K562 (cell line): ENCODE measurements around the gene SORCS2. TPM values are rescaled to one million over a fixed set of nuclear protein-coding genes. Genes with fewer than 3 reads are reported as not detected.

Experiments used
- ATAC-seq: fragments of 200-7000 bp; cut with Tn5 transposase; 3 replicates; pipeline ENCODE4 v1.9.1; 2020; ENCODE audit warnings: moderate library complexity
- BruUV-seq: library from RNA; stranded (reverse); fragments of 400-500 nt; replicated peaks from 2 replicates; lab custom pipeline; 2021; lab: Mats Ljungman, UMichigan
- CTCF ChIA-PET: fragments of 300-600 bp; formaldehyde crosslinking; extraction: SDS; loops from one replicate; lab custom pipeline; 2021; ENCODE audit warnings: low intra/inter-chr PET ratio; lab: Yijun Ruan, JAX
- POLR2A ChIA-PET: fragments of 300-600, 350-650 bp; sonication (Branson Sonifier 250); formaldehyde crosslinking; extraction: SDS; loops from one replicate; lab custom pipeline; 2021; ENCODE audit warnings: antibody characterized with exemption, inconsistent platforms; lab: Yijun Ruan, JAX
- DNase-seq, 4 experiments: peaks; one replicate each; pipeline versions ENCODE4 v3.0.0 to v3.0.0-alpha.2; 2011 to 2018; ENCODE audit warnings: low spot score in 3 of 4, mixed read lengths in 3 of 4; ENCODE audit errors: extremely low read depth in 1 of 4
- FAIRE-seq: peaks from 2 replicates; lab custom pipeline; 2011; peaks lifted over from hg19 to GRCh38; lab: Jason Lieb, UNC
- H2AFZ ChIP-seq: 2 replicates; pipeline ENCODE4 v1.6.0; 2011; ENCODE audit warnings: low read depth, low read length, control low read depth, inconsistent platforms
- H3K27ac ChIP-seq: fragments of 200-600 bp; 3 replicates; pipeline ENCODE4 v1.8.0; 2011; ENCODE audit warnings: low read depth, mild to moderate bottlenecking, control low read depth, inconsistent platforms, low read length, moderate library complexity, mixed read lengths; ENCODE audit errors: extremely low read depth
- H3K27me3 ChIP-seq, 2 experiments: fragments of 300-600 bp in 1 of 2; 2 replicates in 1 of 2; 3 replicates in 1 of 2; pipeline versions ENCODE4 v1.6.0 to v1.8.0; 2011; ENCODE audit warnings: inconsistent platforms in 2 of 2, low read length in 2 of 2, mild to moderate bottlenecking in 1 of 2, mixed read lengths in 1 of 2, moderate library complexity in 1 of 2; ENCODE audit not compliant: control insufficient read depth in 2 of 2, insufficient read depth in 2 of 2
- H3K36me3 ChIP-seq: fragments of 300-600 bp; 3 replicates; pipeline ENCODE4 v1.8.0; 2011; ENCODE audit warnings: mild to moderate bottlenecking, low read length, inconsistent platforms; ENCODE audit not compliant: control insufficient read depth, insufficient read depth
- H3K4me1 ChIP-seq, 2 experiments: fragments of 200-600 bp in 1 of 2; replicated peaks in 1 of 2; 2 replicates in 1 of 2; 3 replicates in 1 of 2; pipeline versions ENCODE4 v1.5.1 to v1.8.0; 2011; ENCODE audit warnings: inconsistent platforms in 2 of 2, low read length in 2 of 2, mild to moderate bottlenecking in 1 of 2, mixed read lengths in 1 of 2, moderate library complexity in 1 of 2; ENCODE audit not compliant: control insufficient read depth in 2 of 2, insufficient read depth in 2 of 2
- H3K4me2 ChIP-seq: 2 replicates; pipeline ENCODE4 v1.6.1; 2011; ENCODE audit warnings: low read length, control low read depth, inconsistent platforms, mixed read lengths; ENCODE audit not compliant: insufficient read depth
- H3K4me3 ChIP-seq: fragments of 200-600 bp; sonication (generic), shearing (Covaris generic); 2 replicates; pipeline ENCODE4 v1.5.1; 2016; ENCODE audit warnings: control low read depth, inconsistent platforms
- H3K79me2 ChIP-seq: fragments of 200-600 bp; 3 replicates; pipeline ENCODE4 v1.8.0; 2011; ENCODE audit warnings: low read length, inconsistent platforms; ENCODE audit not compliant: control insufficient read depth, insufficient read depth
- H3K9ac ChIP-seq, 2 experiments: 2 replicates each; pipeline versions ENCODE4 v1.6.0 to v1.6.1; 2011; ENCODE audit warnings: low read depth in 2 of 2, low read length in 2 of 2, control low read depth in 1 of 2, inconsistent platforms in 1 of 2, mild to moderate bottlenecking in 1 of 2, mixed read lengths in 1 of 2; ENCODE audit not compliant: insufficient read depth in 1 of 2
- H3K9me1 ChIP-seq: one replicate; pipeline ENCODE4 v1.6.0; 2011; ENCODE audit warnings: inconsistent platforms, mild to moderate bottlenecking, low read length, moderate library complexity; ENCODE audit not compliant: control insufficient read depth, insufficient read depth
- H3K9me3 ChIP-seq: replicated peaks from 2 replicates; pipeline ENCODE4 v1.5.1; 2011; ENCODE audit warnings: low read depth, low read length, inconsistent platforms; ENCODE audit not compliant: control insufficient read depth, insufficient read depth
- H4K20me1 ChIP-seq: replicated peaks from 2 replicates; pipeline ENCODE4 v1.6.1; 2011; ENCODE audit warnings: low read length, inconsistent platforms, mixed read lengths; ENCODE audit not compliant: control insufficient read depth, insufficient read depth
- CREB1 ChIP-seq, 2 experiments: sonication (generic) in 1 of 2; formaldehyde crosslinking in 1 of 2; IDR thresholded peaks; 2 replicates each; pipeline versions ENCODE4 v1.6.1 to v1.8.0; 2012 to 2022; ENCODE audit warnings: inconsistent platforms in 1 of 2, mild to moderate bottlenecking in 1 of 2, missing genetic modification reagents in 1 of 2, moderate library complexity in 1 of 2
- ELF1 ChIP-seq: fragments of 200-800 bp; sonication (Bioruptor generic); IDR thresholded peaks from 2 replicates; pipeline ENCODE4 v1.6.1; 2016; ENCODE audit warnings: missing genetic modification characterization, missing compliant biosample characterization
- MAFF ChIP-seq: IDR thresholded peaks from 2 replicates; pipeline ENCODE4 v1.6.1; 2012; ENCODE audit warnings: low read length, improper control_type of control experiment
- POLR2A ChIP-seq: fragments of 450-650 bp; conservative IDR thresholded peaks from 2 replicates; pipeline ENCODE4 v1.6.1; 2016
- PRMT5 ChIP-seq: sonication (generic); formaldehyde crosslinking; IDR thresholded peaks from 2 replicates; pipeline ENCODE4 v1.5.0; 2020; ENCODE audit warnings: missing genetic modification reagents
- SIN3A ChIP-seq, 2 experiments: fragments of 150-350 bp in 1 of 2; IDR thresholded peaks; 2 replicates each; pipeline ENCODE4 v1.6.1; 2011 to 2016; ENCODE audit warnings: borderline replicate concordance in 2 of 2, low read depth in 2 of 2, low read length in 2 of 2, mild to moderate bottlenecking in 2 of 2, moderate library complexity in 2 of 2; ENCODE audit not compliant: control insufficient read depth in 1 of 2
- SMARCA5 ChIP-seq: fragments of 450-650 bp; IDR thresholded peaks from 2 replicates; pipeline ENCODE4 v1.6.1; 2016
- TEAD1 ChIP-seq, 2 experiments: fragments of 450-650 bp in 1 of 2; sonication (generic) in 1 of 2; formaldehyde crosslinking; IDR thresholded peaks; 2 replicates each; pipeline versions ENCODE4 v1.4.0 to v1.8.0; 2020 to 2022; ENCODE audit warnings: mild to moderate bottlenecking in 2 of 2, missing genetic modification reagents in 1 of 2
- UBTF ChIP-seq, 2 experiments: IDR thresholded peaks; 2 replicates each; pipeline ENCODE4 v1.6.1; 2012; ENCODE audit warnings: improper control_type of control experiment in 2 of 2, low read depth in 2 of 2, low read length in 2 of 2, borderline replicate concordance in 1 of 2
- ZBTB49 ChIP-seq: sonication (generic); formaldehyde crosslinking; IDR thresholded peaks from 2 replicates; pipeline ENCODE4 v1.8.0; 2022; ENCODE audit warnings: missing genetic modification reagents, mild to moderate bottlenecking, borderline replicate concordance
- ZNF398 ChIP-seq: fragments of 250-450 bp; sonication (Bioruptor Pico); IDR thresholded peaks from 2 replicates; pipeline ENCODE4 v1.8.0; 2021; ENCODE audit warnings: moderate library complexity, mild to moderate bottlenecking, inconsistent platforms
- ZNF644 ChIP-seq: fragments of 200-800 bp; sonication (Bioruptor generic); IDR thresholded peaks from 2 replicates; pipeline ENCODE4 v1.6.1; 2016; ENCODE audit warnings: low read depth, missing genetic modification characterization, missing compliant biosample characterization
- WGBS: fragments of 100-300 bp; shearing (Covaris generic); methylation state at CpG from one replicate; pipeline ENCODE4 v1.1.6; 2016; ENCODE audit warnings: low coverage, mixed read lengths; ENCODE audit not compliant: insufficient coverage; ENCODE audit errors: missing lambda C conversion rate; 5-methylcytosine and 5-hydroxymethylcytosine counted together
- in situ Hi-C: fragments of 300-500 bp; cut with MboI; formaldehyde crosslinking; loops from 4 replicates; pipeline ENCODE4 v1.15.0; 2018; ENCODE audit warnings: inconsistent platforms, mixed read lengths
- intact Hi-C: fragments of 100-400 bp; cut with micrococcal nuclease; formaldehyde crosslinking; loops from 2 replicates; pipeline ENCODE4 v1.14.2; 2022
- polyA plus RNA-seq, 8 experiments: library from polyadenylated mRNA; depleted of rRNA in 4 of 8; stranded (reverse) in 5 of 8; unstranded in 3 of 8; fragments of >200 nt; fragmentation: Nextera tagmentation in 2 of 8; fragmentation: Illumina TruSeq in 1 of 8; extraction: Ambion mirVana in 2 of 8; extraction: Trizol in 1 of 8; gene quantifications; 2 replicates each; pipeline versions ENCODE4 v1.2.1 to v1.2.3, GENCODE V29; 2011 to 2014; ENCODE audit warnings: inconsistent platforms in 1 of 8, missing spikeins in 1 of 8
- total RNA-seq, 7 experiments: library from RNA; depleted of rRNA in 6 of 7; stranded (reverse); fragments of >200 nt in 6 of 7; fragmentation: Illumina TruSeq in 2 of 7; extraction: Trizol in 2 of 7; gene quantifications; 2 replicates each; pipeline versions ENCODE4 v1.2.1 to v1.2.3, GENCODE V29; 2011 to 2021; ENCODE audit warnings: low replicate concordance in 1 of 7

Gene SORCS2
- total and polyA plus RNA-seq, 9 of the 15 experiments (the other 6 are each of a cell fraction or from before 2014, with no cell fraction given) = not detected

- no peak for DNase-seq
- no peaks in the 10 kb centered on the region for H3K36me3 ChIP-seq
- no peak overlapping the region for H3K4me2 ChIP-seq
- no peak overlapping the region for H3K4me3 ChIP-seq
- no peaks in the 10 kb centered on the region for H3K9me3 ChIP-seq
- POLR2A ChIA-PET = no interaction called here
- intact Hi-C loops (no loop called here), in situ Hi-C loops (no loop called here)
- no TSS peak for BruUV-seq
- no peaks in the 10 kb centered on the region for H3K9me1 ChIP-seq
- TF ChIP-seq ELF1 (tag) (no peak), ZNF398 (CRISPR knock-in tag) (no peak), POLR2A (no peak), MAFF (no peak), SIN3A (IDR thresholded peaks at IDR 0.05; ENCODE audit: borderline replicate concordance in 2 of 2, control insufficient read depth in 1 of 2, low read depth in 2 of 2, low read length in 2 of 2) (no peak), CREB1 (IDR thresholded peaks at IDR 0.05) (no peak), CREB1 (CRISPR knock-in tag; IDR thresholded peaks at IDR 0.05) (no peak), UBTF (IDR thresholded peaks at IDR 0.05; ENCODE audit: borderline replicate concordance in 1 of 2, low read depth in 2 of 2, low read length in 2 of 2) (no peak), ZNF644 (tag) (no peak), ZBTB49 (CRISPR knock-in tag) (no peak), PRMT5 (CRISPR knock-in tag) (no peak), SMARCA5 (no peak), TEAD1 (CRISPR knock-in tag; IDR thresholded peaks at IDR 0.05) (no peak)
- no peak overlapping the region for H3K27ac ChIP-seq
- no peaks in the 10 kb centered on the region for H3K4me1 ChIP-seq
- H3K27me3 ChIP-seq = peaks cover 0 to 60% of the 10 kb centered on the region in 2 experiments; a peak in 3 of 5 replicates
- H3K9ac ChIP-seq = no peak overlapping the region
- WGBS = 2% methylated on average over 17 of the region's 17 CpGs
- peaks cover 3% of the 10 kb centered on the region; the same call in 1 of the 2 replicates for H4K20me1 ChIP-seq
- no peak for ATAC-seq
- CTCF ChIA-PET = no interaction called here
- no peaks in the 10 kb centered on the region for H3K79me2 ChIP-seq
- FAIRE-seq = no peak
- no peak overlapping the region for H2AFZ ChIP-seq
Observed at GRCh38 chr4:7423801-7424552, 231.6 kb downstream of the SORCS2 start.
